Activated T-cell treated with anti-CD3 and anti-CD28 coated beads for 4 hours (primary cell): ENCODE data around the gene HOXD4.

ENCODE experiments used
- DNase-seq: peaks from one replicate; pipeline ENCODE4 v3.0.0-alpha.2; 2020

The HOXD4 gene

GRCh38 chr2:176193048-176193447, 41.7 kb downstream of the HOXD4 start:
- no peak for DNase-seq

DNA sequence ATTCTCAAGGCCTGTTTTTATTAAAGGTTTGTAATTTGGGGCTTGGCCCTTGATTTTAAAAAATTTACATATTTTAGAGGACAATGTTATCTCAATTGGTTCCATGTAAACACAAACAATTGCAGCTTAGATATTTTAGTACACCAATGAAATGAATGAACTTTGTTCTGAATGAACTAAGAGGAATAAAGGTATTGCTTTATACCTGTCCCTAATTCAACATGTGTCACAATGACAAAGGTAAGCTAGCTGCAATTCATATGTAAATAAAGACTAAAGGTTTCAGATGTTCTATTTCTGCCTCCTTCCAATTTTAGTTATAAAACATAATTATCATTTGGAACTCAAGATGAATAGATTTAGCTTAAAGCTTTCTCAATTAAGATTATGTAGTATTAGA, 48.6 kb downstream of the HOXD4 start:
- DNase-seq = no peak

DNA sequence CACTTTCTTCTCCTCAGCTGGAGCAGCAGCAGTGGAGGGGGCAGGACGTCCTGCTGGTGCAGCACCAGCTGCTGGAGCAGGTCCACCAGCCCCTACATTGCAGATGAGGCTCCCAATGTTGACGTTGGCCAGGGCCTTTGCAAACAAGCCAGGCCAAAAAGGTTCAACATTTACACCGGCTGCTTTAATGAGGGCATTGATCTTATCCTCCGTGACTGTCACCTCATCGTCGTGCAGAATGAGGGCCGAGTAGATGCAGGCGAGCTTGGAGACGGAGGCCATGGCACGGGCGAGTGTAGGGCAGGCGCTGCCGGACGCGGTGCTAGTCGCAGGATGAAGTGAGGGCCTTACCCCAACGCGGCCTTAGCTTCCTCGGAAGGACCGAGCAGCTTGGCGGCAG, 49.6 kb downstream of the HOXD4 start:
- DNase-seq = no peak

DNA sequence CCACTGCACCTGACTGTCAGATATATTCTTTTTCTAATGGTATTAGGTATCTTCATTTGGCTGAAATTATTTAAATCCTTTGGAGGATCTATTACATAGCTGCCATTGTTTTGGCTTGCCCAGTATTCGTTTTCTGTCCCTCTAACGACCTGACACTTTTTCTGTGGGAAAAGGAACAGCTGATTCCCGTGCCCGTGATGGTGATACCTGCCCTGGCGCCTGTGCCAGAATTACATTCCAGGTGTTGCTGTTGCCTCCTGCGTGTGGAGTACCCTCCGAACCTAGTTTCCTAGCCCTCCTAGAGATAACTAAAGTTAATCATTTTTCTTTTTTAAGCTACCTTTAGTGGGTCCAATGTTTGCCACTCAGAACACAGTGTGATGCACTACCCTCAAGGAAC, 51.1 kb downstream of the HOXD4 start:
- DNase-seq = no peak
